GM18519 (cell line): Measurements from ENCODE around the gene S100A13.
A peak's percentile ranks its signal among the peaks of the same experiment; 100 is the strongest.
"Not testable (repeated sequence)": the region's sequence is repeated elsewhere in the genome, so short reads cannot be mapped to it uniquely, and the experiment has no call there.

Source experiments
- ATAC-seq: cut with Tn5 transposase; IDR thresholded peaks from one replicate; pipeline ENCODE4 v1.9.1; 2021; ENCODE audit warnings: mild to moderate bottlenecking, moderate library complexity; ENCODE audit not compliant: unreplicated experiment, low FRiP score

Gene S100A13

GRCh38 chr1:153608742-153609584 lies 18.3 kb downstream of the S100A13 start:
- ATAC-seq, result no peak

- no peak for ATAC-seq
Measured at GRCh38 chr1:153608089-153608682, 19.1 kb downstream of the S100A13 start.

- no peak for ATAC-seq
Measured at GRCh38 chr1:153607381-153607780, 19.9 kb downstream of the S100A13 start.

GRCh38 chr1:153606194-153606593 lies 21.1 kb downstream of the S100A13 start:
- no peak for ATAC-seq

GRCh38 chr1:153602749-153603148 lies 24.6 kb downstream of the S100A13 start:
- ATAC-seq, result no peak

- no peak for ATAC-seq
Measured at GRCh38 chr1:153599847-153600246, 27.5 kb downstream of the S100A13 start.

GRCh38 chr1:153598309-153599172 lies 28.8 kb downstream of the S100A13 start:
- peak; percentile 87 for ATAC-seq

- no peak for ATAC-seq
Measured at GRCh38 chr1:153597206-153597605, 30.1 kb downstream of the S100A13 start.

- no peak for ATAC-seq
Measured at GRCh38 chr1:153592748-153593147, 34.6 kb downstream of the S100A13 start.

GRCh38 chr1:153588482-153588881 lies 38.8 kb downstream of the S100A13 start:
- ATAC-seq, result no peak

GRCh38 chr1:153588033-153588432 lies 39.3 kb downstream of the S100A13 start:
- ATAC-seq, result not testable (repeated sequence)

GRCh38 chr1:153587314-153587713 lies 40.0 kb downstream of the S100A13 start:
- no peak for ATAC-seq

- no peak for ATAC-seq
Measured at GRCh38 chr1:153586347-153586746, 41.0 kb downstream of the S100A13 start.

GRCh38 chr1:153585006-153585405 lies 42.3 kb downstream of the S100A13 start:
- no peak for ATAC-seq

GRCh38 chr1:153583976-153584375 lies 43.3 kb downstream of the S100A13 start:
- no peak for ATAC-seq

- ATAC-seq, result not testable (repeated sequence)
Measured at GRCh38 chr1:153583514-153583913, 43.8 kb downstream of the S100A13 start.

GRCh38 chr1:153582836-153583235 lies 44.5 kb downstream of the S100A13 start:
- not testable (repeated sequence) for ATAC-seq

- ATAC-seq, result no peak
Measured at GRCh38 chr1:153578936-153579335, 48.4 kb downstream of the S100A13 start.

GRCh38 chr1:153578490-153578889 lies 48.8 kb downstream of the S100A13 start:
- ATAC-seq, result no peak

GRCh38 chr1:153577624-153578051 lies 49.7 kb downstream of the S100A13 start:
- ATAC-seq, result no peak

GRCh38 chr1:153577138-153577537 lies 50.2 kb downstream of the S100A13 start:
- no peak for ATAC-seq
